GM12878 (cell line): ENCODE data around the gene CDK11A. TPM values are rescaled to one million over a fixed set of nuclear protein-coding genes. Genes with fewer than 3 reads are reported as not detected.

ENCODE experiments used
- CBX3 ChIP-seq: fragments of 200-600 bp; sonication (generic); IDR thresholded peaks from 2 replicates; pipeline ENCODE4 v1.6.1; 2016; ENCODE audit warnings: low read depth, borderline replicate concordance
- CHD2 ChIP-seq: IDR thresholded peaks from 2 replicates; pipeline ENCODE4 v1.6.1; 2011; ENCODE audit warnings: low read depth, low read length, improper control_type of control experiment, borderline replicate concordance
- EZH2 ChIP-seq: IDR thresholded peaks from 2 replicates; pipeline ENCODE4 v1.6.1; 2012; ENCODE audit warnings: low read depth, mild to moderate bottlenecking, control low read depth, inconsistent platforms, low read length, borderline replicate concordance; ENCODE audit not compliant: control insufficient read depth
- FOS ChIP-seq: IDR thresholded peaks from 3 replicates; pipeline ENCODE4 v1.6.1; 2011; ENCODE audit warnings: borderline replicate concordance; ENCODE audit not compliant: insufficient read length; ENCODE audit errors: extremely low read depth
- GATAD2B ChIP-seq: fragments of 450-650 bp; conservative IDR thresholded peaks from 2 replicates; pipeline ENCODE4 v1.6.1; 2017; ENCODE audit warnings: low read depth, mild to moderate bottlenecking, moderate library complexity
- HDAC2 ChIP-seq: fragments of 200-600 bp; sonication (generic); IDR thresholded peaks from 2 replicates; pipeline ENCODE4 v1.6.1; 2017
- IRF4 ChIP-seq: IDR thresholded peaks from 2 replicates; pipeline ENCODE4 v1.6.1; 2011; ENCODE audit warnings: low read depth, low read length
- LARP7 ChIP-seq: fragments of 450-650 bp; IDR thresholded peaks from 2 replicates; pipeline ENCODE4 v1.6.1; 2017; ENCODE audit warnings: mild to moderate bottlenecking
- RFX5 ChIP-seq: IDR thresholded peaks from 2 replicates; pipeline ENCODE4 v1.6.1; 2011; ENCODE audit warnings: low read depth, low read length, improper control_type of control experiment
- SRF ChIP-seq, 2 experiments: IDR thresholded peaks; 2 replicates each; pipeline ENCODE4 v1.6.1; 2011; ENCODE audit warnings: low read depth in 2 of 2, low read length in 2 of 2, mild to moderate bottlenecking in 1 of 2, moderate library complexity in 1 of 2
- ZNF207 ChIP-seq: fragments of 450-650 bp; IDR thresholded peaks from 2 replicates; pipeline ENCODE4 v1.6.1; 2014; ENCODE audit warnings: antibody characterized with exemption, mild to moderate bottlenecking, borderline replicate concordance
- polyA plus RNA-seq, 11 experiments: library from polyadenylated mRNA; depleted of rRNA in 4 of 11; unstranded in 6 of 11; stranded (reverse) in 5 of 11; fragments of >200 nt; fragmentation: Nextera tagmentation in 4 of 11; fragmentation: Illumina TruSeq in 1 of 11; extraction: Ambion mirVana in 4 of 11; extraction: Trizol in 1 of 11; gene quantifications; 1 replicate in 1 of 11; 2 replicates in 10 of 11; pipeline versions ENCODE4 v1.2.1 to v1.2.3, GENCODE V29; 2011 to 2016; ENCODE audit warnings: inconsistent platforms in 2 of 11, missing spikeins in 2 of 11, low read depth in 1 of 11
- total RNA-seq, 4 experiments: library from RNA; depleted of rRNA in 3 of 4; stranded (reverse); fragments of >200 nt in 3 of 4; fragmentation: Illumina TruSeq in 1 of 4; extraction: Trizol in 1 of 4; gene quantifications; 2 replicates each; pipeline versions ENCODE4 v1.2.1 to v1.2.3, GENCODE V29; 2013 to 2021
- TF ChIP-seq, protein P1 (sequence below): fragments of 450-650 bp; IDR thresholded peaks from 2 replicates; pipeline ENCODE4 v1.6.1; 2018; ENCODE audit warnings: mild to moderate bottlenecking, low read depth, moderate library complexity; ENCODE audit not compliant: partially characterized antibody
- TF ChIP-seq, protein P2 (sequence below): fragments of 450-650 bp; IDR thresholded peaks from 2 replicates; pipeline ENCODE4 v1.6.1; 2016; ENCODE audit warnings: mild to moderate bottlenecking, moderate library complexity, borderline replicate concordance

Gene CDK11A
- total and polyA plus RNA-seq, 10 of the 15 experiments (the other 5 are each of a cell fraction or from before 2014, with no cell fraction given): 5.1 to 46.0 (median 25.9) TPM

DNA sequence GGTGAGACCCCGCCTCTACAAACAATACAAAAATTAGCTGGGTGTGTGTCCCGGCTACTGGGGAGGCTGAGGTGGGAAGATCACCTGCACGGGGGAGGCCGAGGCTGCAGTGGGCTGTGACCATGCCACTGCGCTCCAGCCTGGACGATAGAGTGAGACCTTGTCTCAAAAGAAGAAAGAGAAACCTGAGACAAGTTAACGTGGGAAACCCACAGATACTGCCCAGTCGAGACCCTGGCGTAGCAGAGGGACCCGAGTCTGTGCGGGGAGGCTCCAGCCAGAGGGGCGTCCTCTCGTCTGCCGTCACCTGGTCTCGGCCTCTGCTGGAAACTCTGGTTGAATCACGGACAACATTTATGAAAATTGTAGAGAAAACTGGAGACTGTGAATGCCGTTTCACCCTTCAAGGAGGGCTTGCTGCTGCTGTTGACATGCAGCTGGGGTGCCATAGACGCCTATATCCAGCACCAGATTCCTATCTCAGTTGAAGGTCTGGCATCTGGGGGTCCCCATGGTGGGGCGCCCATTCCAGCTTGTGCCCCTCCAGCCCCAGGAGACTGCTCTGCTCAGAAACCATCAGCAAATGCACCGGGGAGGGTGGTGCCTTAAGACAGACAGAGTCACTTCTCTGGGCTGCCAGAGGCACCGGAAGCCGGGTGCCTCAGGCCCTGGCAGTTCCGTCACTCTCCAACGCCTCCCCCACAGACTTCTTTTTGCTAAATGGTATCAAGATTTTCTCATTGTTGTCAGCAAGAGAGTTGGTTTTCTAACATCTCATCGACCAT, 51.8 kb downstream of the CDK11A start (continued):
- TF ChIP-seq, protein P1, sequence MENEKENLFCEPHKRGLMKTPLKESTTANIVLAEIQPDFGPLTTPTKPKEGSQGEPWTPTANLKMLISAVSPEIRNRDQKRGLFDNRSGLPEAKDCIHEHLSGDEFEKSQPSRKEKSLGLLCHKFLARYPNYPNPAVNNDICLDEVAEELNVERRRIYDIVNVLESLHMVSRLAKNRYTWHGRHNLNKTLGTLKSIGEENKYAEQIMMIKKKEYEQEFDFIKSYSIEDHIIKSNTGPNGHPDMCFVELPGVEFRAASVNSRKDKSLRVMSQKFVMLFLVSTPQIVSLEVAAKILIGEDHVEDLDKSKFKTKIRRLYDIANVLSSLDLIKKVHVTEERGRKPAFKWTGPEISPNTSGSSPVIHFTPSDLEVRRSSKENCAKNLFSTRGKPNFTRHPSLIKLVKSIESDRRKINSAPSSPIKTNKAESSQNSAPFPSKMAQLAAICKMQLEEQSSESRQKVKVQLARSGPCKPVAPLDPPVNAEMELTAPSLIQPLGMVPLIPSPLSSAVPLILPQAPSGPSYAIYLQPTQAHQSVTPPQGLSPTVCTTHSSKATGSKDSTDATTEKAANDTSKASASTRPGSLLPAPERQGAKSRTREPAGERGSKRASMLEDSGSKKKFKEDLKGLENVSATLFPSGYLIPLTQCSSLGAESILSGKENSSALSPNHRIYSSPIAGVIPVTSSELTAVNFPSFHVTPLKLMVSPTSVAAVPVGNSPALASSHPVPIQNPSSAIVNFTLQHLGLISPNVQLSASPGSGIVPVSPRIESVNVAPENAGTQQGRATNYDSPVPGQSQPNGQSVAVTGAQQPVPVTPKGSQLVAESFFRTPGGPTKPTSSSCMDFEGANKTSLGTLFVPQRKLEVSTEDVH: no peak
- TF ChIP-seq RFX5 (no peak), EZH2 (no peak), FOS (no peak), LARP7 (no peak), IRF4 (no peak), SRF (IDR thresholded peaks at IDR 0.05; ENCODE audit: low read depth in 2 of 2, low read length in 2 of 2) (no peak), HDAC2 (no peak), CBX3 (no peak), CHD2 (no peak), GATAD2B (no peak), ZNF207 (no peak)
- TF ChIP-seq, protein P2, sequence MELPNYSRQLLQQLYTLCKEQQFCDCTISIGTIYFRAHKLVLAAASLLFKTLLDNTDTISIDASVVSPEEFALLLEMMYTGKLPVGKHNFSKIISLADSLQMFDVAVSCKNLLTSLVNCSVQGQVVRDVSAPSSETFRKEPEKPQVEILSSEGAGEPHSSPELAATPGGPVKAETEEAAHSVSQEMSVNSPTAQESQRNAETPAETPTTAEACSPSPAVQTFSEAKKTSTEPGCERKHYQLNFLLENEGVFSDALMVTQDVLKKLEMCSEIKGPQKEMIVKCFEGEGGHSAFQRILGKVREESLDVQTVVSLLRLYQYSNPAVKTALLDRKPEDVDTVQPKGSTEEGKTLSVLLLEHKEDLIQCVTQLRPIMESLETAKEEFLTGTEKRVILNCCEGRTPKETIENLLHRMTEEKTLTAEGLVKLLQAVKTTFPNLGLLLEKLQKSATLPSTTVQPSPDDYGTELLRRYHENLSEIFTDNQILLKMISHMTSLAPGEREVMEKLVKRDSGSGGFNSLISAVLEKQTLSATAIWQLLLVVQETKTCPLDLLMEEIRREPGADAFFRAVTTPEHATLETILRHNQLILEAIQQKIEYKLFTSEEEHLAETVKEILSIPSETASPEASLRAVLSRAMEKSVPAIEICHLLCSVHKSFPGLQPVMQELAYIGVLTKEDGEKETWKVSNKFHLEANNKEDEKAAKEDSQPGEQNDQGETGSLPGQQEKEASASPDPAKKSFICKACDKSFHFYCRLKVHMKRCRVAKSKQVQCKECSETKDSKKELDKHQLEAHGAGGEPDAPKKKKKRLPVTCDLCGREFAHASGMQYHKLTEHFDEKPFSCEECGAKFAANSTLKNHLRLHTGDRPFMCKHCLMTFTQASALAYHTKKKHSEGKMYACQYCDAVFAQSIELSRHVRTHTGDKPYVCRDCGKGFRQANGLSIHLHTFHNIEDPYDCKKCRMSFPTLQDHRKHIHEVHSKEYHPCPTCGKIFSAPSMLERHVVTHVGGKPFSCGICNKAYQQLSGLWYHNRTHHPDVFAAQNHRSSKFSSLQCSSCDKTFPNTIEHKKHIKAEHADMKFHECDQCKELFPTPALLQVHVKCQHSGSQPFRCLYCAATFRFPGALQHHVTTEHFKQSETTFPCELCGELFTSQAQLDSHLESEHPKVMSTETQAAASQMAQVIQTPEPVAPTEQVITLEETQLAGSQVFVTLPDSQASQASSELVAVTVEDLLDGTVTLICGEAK: no peak
